Glomerular visceral epithelial cell (primary cell): Measurements from ENCODE around the gene SERINC5.
"Not testable (repeated sequence)": the region's sequence is repeated elsewhere in the genome, so short reads cannot be mapped to it uniquely, and the experiment has no call there.

Experiments used
- DNase-seq: peaks from one replicate; pipeline ENCODE4 v3.0.0-alpha.2; 2016; ENCODE audit errors: extremely low spot score

Gene SERINC5

DNA sequence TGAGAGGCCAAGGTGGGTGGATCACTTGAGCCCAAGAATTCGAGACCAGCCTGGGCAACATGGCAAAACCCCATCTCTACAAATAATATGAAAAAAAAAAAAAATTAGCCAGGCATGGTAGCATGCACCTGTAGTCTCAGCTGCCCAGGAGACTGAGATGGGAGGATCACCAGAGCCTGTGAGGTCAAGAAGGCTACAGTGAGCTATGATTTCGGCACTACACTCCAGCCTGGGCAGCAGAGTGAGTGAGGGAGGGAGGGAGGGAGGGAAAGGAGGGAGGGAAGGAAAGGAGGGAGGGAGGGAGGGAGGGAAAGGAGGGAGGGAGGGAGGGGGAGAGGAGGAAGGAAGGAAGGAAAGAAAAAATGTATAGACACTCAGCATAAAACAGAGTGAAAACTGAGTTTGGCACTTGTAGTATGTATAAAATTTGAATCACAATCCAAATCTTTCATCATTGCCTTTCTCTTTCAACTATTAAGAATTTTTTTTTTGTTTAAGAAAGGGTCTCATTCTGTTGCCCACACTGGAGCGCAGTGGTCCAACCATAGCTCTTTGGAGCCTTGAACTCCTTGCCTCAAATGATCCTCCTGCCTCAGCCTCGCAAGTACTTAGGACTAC lies 27.8 kb downstream of the SERINC5 start:
- DNase-seq = no peak

GRCh38 chr5:80225934-80226326 lies 29.9 kb downstream of the SERINC5 start:
- no peak for DNase-seq

GRCh38 chr5:80225189-80225933 lies 30.5 kb downstream of the SERINC5 start:
- DNase-seq = no peak

- no peak for DNase-seq
Measured at GRCh38 chr5:80223561-80223960, 32.3 kb downstream of the SERINC5 start.

DNA sequence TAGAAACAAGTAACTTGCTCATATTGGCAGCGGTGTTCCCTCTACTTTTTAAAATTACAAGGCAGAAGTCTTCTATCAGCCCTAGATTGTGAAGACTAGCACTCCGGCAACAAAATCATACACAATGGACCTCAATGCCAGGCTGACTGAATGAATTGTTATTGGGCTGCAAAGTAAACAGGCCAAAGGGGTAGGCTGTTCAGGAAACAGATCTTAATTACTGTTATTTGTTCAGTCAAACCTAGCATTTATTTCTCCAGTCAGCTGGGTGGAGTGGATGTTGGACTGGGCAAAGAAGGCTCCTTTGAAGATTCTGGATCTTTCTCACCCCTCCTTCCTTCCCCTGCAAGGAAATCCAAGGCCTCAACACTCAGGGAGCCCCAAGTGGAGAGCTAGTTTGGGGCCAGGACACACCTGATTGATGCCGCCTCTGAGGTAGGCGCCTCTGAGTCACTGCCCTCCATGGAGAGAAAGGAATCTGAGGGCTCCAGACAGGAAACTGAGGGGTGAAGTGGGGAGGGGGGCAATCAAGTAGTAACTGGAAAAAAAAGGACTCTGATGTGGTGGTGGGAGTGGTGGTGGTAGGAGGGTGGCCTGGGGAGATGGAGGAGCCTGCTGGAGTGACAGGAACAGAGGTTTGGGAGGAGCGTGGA lies 35.5 kb downstream of the SERINC5 start:
- no peak for DNase-seq

- no peak for DNase-seq
Measured at GRCh38 chr5:80219391-80219790, 36.5 kb downstream of the SERINC5 start.

DNA sequence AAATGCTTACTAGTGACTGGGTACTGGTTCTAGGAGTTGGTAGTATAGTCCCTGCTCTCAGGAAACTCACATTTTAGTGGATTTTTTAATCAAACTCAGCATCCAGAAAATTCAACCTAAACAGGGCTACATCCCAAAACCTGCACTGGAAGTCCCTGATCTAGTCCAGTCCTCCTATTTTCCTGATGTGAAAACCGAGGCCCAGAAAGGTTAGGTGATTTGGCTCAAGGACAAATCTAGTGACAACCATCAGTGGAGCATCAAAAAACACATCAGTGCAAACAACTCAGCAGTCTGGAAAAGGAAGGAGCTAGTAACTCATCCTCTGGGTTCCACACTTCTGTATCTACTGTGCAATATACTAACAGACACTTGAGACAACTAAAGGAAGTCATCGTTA lies 38.2 kb downstream of the SERINC5 start:
- DNase-seq = no peak

DNA sequence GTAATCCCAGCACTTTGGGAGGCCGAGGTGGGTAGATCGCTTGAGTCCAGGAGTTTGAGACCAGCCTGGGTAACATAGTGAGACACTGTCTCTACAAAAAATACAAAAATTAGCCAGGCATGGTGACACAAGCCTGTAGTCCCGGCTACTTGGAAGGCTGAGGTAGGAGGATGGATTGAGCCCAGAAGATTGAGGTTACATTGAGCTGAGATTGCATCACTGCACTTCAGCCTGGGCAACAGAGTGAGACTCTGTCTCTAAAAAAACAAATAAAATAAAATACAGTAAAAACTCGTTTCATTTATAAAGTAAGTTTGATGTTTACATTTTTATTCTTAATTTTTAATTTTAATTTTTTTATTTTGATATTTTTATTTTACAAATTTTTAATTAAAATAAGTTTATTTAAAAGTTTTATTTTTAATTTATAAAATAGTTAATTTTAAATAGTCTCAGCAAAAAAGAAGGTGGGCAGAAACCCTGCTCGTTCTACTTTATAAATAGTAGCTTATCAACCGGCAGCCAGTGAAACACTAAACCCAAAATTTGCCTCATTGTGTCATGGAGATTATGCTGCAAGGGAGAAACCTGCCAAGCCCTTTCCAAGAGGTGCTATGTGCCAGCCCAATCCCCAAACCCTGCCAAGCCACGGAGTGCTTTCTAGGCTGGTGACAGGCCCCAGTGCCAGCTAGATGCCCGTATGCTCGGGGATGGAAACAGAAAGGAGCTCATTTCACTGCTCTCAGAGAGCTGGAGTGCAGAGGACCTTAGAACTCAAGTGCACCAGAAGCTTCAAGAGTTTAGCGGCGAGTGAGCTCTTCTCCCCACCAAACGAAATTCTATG lies 38.9 kb downstream of the SERINC5 start:
- DNase-seq = no peak

- DNase-seq = no peak
Measured at GRCh38 chr5:80216096-80216495, 39.8 kb downstream of the SERINC5 start.

DNA sequence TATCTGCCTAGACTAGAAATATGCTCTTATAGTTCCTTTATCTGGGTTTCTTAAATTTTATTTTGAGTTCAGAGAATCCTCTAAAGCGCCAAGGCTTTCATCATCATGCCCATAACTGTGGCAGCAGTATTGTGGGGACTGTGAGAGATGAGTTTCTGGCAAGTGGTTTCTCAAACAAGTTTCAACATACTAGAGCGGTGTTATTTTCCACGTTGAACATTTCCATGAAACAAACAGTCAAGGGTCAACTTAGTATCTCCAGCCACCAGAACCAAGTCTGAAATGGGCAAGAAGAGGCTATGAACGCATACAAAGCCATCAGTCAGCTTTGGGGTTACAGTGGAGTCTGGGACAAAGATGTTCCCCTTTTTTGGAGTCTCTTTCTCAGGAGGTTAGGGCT lies 40.3 kb downstream of the SERINC5 start:
- no peak for DNase-seq

DNA sequence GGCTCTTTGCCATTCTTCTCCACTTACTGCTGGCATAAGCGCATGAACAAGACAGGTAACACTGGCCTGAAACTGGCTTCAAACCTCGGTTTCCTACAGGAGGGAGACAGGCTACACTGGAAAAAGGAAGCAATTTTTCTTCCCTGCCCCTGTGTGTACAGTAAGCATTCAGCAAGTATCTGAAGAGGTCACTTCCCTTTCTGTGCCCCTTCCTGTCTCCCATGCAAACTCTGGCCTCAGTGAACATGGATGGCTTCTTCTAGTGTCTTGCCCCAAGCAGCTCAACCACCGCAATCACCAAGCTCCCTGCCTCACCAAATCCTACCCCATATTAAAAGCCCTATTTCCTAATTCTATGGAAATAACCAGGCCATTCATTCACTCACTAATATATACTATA lies 42.4 kb downstream of the SERINC5 start:
- DNase-seq = no peak

DNA sequence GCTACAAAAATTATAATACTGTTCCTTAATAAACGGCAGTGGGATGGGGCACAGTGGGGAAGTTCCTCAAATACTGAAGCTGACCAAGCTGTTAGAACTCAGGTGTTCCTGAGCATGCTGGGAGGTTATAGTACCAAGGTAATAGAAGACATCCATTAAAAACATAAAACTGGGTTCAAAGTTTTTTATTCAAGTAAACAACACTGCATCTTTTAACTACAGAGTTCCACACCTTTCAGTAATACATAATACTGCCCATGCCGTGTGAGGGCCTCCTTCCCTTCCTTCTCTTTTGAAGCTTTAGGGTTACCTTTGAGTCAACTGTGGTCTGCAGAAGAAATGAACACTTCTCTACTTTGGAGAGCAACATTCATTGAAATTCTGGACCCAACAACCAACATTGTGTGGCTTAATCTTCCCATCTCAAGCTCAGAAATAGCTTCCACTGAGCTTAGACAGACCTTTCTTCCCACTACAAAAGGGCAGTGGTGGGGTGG lies 43.6 kb downstream of the SERINC5 start:
- no peak for DNase-seq

DNA sequence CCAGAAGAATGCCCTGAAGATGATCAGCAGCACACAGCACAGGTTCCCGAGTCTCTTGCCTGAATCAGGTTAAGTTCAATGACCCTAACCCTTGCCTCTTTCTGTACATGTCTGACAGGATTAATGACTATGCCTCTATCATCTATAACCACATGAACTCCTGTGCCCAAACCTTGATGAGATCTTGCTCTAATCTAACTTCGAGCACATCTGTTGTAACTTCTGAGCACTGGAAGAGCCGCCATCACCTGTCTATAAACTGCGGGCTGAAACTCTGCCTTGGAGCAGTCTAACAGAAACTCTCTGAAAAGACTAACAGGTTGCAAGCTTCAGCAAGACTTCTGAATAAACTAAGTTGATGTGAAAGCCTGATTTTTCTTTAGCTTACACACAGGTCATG lies 44.5 kb downstream of the SERINC5 start:
- no peak for DNase-seq

GRCh38 chr5:80210014-80210413 lies 45.8 kb downstream of the SERINC5 start:
- DNase-seq = no peak

- DNase-seq = no peak
Measured at GRCh38 chr5:80208381-80208780, 47.5 kb downstream of the SERINC5 start.

DNA sequence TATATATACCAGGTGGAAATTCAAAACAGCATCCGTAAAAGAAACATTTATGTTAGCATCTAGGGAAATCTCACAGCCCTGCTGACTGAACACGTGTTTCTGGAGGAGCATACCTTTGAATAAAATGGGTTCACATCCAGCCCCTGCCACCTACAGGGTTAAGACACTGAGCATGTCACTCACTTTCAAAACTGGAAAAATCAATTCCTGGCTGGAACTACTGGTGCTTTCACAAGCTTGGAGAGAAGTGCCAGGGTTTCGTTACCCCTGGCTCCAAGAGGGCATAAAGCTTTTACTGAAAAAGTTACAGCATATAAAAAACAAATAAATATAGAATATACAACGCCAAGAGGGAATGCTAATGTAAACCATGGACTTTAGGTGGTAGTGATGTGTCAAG lies 48.0 kb downstream of the SERINC5 start:
- no peak for DNase-seq

- no peak for DNase-seq
Measured at GRCh38 chr5:80206282-80206681, 49.6 kb downstream of the SERINC5 start.

DNA sequence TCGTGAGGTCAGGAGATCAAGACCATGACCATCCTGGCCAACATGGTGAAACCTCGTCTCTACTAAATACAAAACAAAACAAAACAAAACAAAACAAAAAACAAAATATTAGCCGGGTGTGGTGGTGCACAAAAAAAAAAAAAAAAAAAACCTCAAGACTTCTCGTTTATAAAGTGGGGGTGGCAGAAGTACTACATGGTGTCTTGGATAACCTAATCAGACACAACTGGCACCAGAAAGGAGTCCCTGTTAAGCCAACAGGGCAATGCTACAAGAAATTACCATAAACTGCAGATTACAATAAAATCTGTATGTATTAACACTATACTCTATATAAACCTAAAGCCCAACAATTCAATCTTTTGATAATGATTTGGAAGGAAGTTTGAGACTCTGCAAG lies 50.0 kb downstream of the SERINC5 start:
- no peak for DNase-seq

DNA sequence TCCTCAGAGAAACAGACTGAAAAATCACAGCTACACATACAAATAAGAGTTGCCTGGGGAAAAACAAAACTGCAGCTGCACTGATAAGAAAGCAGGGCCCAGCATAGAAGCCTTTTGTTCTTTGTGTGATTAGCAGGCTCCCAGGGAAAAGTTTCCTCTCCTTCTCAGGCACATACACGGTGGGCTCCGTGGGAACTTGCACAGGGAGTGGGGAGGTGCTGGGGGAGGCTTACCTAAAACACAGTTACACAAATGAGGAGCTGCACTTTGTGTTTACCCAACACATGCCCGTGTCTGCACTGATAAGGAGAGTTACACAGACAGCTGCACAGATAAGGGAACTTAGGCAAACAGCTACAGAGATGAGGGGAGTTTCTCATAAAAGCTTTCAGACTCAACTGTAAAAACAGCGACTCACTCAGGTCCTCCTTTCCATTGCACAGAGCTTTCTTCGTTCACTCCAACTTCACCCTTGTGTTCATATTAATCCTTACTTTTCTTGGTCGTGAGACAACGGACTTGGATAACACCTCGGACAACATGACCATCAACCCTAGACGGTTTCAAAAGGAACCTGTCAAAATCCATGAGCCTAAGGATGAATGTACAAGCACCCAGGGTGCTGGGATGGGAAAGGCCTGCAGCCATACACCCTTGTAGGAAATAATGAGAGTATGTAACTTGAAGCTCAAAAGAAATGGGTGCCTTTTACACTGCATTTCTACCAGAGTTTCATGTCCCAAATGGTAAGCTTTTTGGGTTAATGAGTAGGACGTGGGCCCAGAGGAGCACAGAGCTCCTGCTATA lies 50.8 kb downstream of the SERINC5 start:
- DNase-seq = no peak

DNA sequence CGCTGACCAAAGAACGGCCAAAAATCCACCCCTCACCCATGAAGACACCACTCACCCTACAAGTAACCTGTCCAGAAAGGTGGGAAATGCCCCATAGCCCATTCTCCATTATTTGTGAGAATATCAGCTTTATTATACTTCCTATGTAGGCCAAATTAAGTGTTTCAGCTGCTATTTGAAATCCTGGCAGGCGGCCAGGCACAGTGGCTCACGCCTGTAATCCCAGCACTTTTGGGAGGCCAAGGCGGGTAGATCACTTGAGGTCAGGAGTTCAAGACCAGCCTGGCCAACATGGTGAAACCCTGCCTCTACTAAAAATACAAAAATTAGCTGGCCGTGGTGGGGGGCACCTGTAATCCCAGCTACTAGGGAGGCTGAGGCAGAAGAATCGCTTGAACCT lies 54.1 kb downstream of the SERINC5 start:
- not testable (repeated sequence) for DNase-seq

- DNase-seq = no peak
Measured at GRCh38 chr5:80198920-80199319, 56.9 kb downstream of the SERINC5 start.
